Left renal cortex interstitium (tissue), 4 donors: ENCODE results near the gene PLEKHD1. TPM values are rescaled to one million over a fixed set of nuclear protein-coding genes. Genes with fewer than 3 reads are reported as not detected.

ENCODE experiments used
- DNase-seq, 4 donors: peaks; one replicate each; pipeline ENCODE4 v3.0.0-alpha.2; 2013; ENCODE audit warnings: low read depth in 4 of 4, low spot score in 2 of 4, missing footprints in 1 of 4
- polyA plus RNA-seq, 4 donors: library from polyadenylated mRNA; unstranded; fragments of 120-200 nt; gene quantifications; one replicate each; pipeline ENCODE4 v1.2.1, GENCODE V29; 2013; ENCODE audit not compliant: insufficient read length in 4 of 4

Gene PLEKHD1
- polyA plus RNA-seq, 4 donors: 3.7 to 6.6 (median 4.9) TPM

DNA sequence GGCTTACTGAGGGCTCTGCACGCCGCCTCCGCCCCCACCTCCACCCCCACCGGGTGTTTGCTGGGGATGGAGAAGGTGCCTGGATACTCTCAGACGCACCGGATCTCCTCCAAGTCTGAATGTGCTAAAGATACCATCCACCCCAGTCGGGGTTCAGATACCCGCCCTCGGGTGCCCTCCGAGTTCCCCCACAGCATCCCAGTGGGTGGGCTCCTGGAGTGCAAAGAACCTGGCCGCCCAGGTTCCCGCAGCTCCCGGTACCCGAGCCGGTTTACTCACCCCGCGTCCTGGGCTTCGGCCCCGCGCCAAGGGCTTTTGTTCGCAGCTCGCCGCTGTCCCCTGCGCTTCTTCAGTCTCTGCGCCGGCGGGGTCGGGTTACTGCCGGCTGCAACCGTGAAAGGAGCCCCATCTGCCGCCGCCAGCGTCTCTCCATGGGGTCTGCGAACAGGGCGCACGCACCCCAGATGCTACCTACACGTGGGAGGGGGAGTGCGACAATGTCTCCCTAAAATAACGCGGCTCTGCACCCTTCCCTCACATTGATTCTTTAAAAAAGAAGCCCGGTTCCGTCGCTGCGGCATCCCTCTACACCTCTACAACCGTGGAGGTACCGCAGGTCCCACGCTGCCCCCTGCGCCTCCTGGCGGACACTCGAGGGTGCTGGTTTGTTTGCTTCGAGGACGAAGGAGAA, 89.9 kb downstream of the PLEKHD1 start, which contains the start of gene CCDC177:
Gene CCDC177, minus strand, starts transcription at position 609 of the 691 bp plus-strand sequence. CDS start 1,249 bp downstream, outside the sequence.
- no peak for DNase-seq

DNA sequence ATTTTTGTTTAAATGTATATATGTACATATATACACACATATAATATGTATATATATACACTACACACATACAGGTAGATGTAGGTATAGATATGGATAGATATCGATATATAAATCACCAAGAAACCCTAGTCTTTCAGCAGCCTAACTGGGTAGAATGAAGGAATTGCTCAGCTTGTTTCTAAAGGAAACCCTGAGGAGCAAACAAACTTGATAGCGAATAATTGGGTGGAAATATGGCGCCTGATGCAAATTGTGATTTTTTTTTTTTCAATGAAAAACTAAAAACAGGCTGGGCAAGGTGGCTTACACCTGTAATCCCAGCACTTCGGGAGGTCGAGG, 90.4 kb downstream of the PLEKHD1 start:
- no peak for DNase-seq

DNA sequence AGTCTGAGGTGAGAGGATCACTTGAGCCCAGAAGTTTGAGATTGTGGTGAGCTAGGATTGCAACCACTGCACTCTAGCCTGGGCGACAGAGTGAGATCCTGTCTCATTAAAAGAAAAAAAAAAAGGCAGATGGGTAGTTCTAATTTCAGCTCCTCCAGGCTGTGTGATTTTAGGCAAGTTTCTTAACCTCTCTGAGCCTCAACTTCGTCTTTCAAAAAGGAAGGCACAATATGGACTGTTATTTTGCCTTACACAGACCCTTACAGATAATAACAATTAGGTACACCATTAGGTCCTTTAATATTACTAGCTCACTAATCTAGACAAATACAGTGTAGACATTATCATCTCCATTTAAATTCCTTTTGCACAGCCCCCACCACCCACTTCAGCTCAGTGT, 94.9 kb downstream of the PLEKHD1 start:
- DNase-seq: no peak

DNA sequence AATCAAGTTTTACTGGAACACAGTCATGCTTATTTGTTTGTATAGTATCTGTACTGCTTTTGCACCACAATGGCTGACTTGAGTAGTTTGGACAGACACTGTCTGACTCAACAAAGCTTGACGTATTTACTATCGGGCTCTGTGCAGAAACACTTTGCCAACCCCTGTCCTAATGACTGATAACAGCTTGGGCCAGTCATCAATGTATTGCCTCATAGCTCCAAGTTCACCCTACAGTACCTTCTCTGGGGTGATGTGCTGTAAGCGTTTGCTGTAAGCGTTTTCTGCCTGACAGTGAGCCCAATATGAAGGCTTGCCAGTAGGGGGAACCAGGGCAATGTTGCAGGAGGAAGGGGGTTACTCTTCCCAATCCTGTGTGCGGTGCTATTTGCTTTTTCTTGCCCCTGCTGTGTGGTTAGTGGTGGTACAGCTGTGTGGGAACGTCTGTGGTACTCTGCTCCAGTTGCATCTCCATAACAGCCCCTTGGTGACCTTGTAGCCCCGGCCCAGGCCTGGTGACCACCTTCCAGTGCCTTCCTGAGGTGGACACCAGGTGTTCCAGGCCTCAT, 95.6 kb downstream of the PLEKHD1 start:
- no peak for DNase-seq

Other genes with a start within 250 kb of the PLEKHD1 start
- 1 to 10 TPM; 2.3 to 5.0 (median 4.4) TPM for gene GALNT16, start 224.6 kb upstream of the PLEKHD1 start, polyA plus RNA-seq
- gene ERH, start 86.4 kb upstream of the PLEKHD1 start, polyA plus RNA-seq: 100 to 1,000 TPM; 328 to 382 (median 347) TPM
- 10 to 100 TPM; 74.9 to 92.8 (median 82.1) TPM for gene SLC39A9, start 86.0 kb upstream of the PLEKHD1 start, polyA plus RNA-seq
- gene CCDC177, start 90.1 kb downstream of the PLEKHD1 start, polyA plus RNA-seq: under 1 TPM; 0.06 to 0.10 (median 0.09) TPM
- 10 to 100 TPM; 19.8 to 22.8 (median 21.1) TPM for gene SUSD6, start 126.9 kb downstream of the PLEKHD1 start, polyA plus RNA-seq